Neural cell (in vitro differentiated cells): Measurements from ENCODE around the gene PIP4K2A. TPM values are rescaled to one million over a fixed set of nuclear protein-coding genes. Genes with fewer than 3 reads are reported as not detected.

ENCODE experiments used
- H2AFZ ChIP-seq: fragments of 200-600, 300-800 bp; sonication (generic), shearing (Covaris generic); 2 replicates; pipeline ENCODE4 v1.6.0; 2014; ENCODE audit warnings: low read depth, mild to moderate bottlenecking, antibody characterized with exemption, low read length, moderate library complexity
- H3F3A ChIP-seq: fragments of 200-600 bp; shearing (Covaris generic); 2 replicates; pipeline ENCODE4 v1.6.1; 2016; ENCODE audit warnings: mild to moderate bottlenecking, moderate library complexity, mixed read lengths, antibody characterized with exemption, low read length; ENCODE audit not compliant: insufficient read depth, poor library complexity, severe bottlenecking
- H3K27ac ChIP-seq: fragments of 200-600, 300-800 bp; sonication (generic), shearing (Covaris generic); 2 replicates; pipeline ENCODE4 v1.5.1; 2014; ENCODE audit warnings: mild to moderate bottlenecking, low read length, moderate library complexity
- H3K27me3 ChIP-seq: fragments of 300-800, 200-600 bp; sonication (generic), shearing (Covaris generic); 2 replicates; pipeline ENCODE4 v1.6.0; 2014; ENCODE audit warnings: mild to moderate bottlenecking, low read depth, low read length, moderate library complexity; ENCODE audit not compliant: insufficient read depth
- H3K36me3 ChIP-seq: fragments of 300-800, 200-600 bp; sonication (generic), shearing (Covaris generic); 2 replicates; pipeline ENCODE4 v1.5.1; 2014; ENCODE audit warnings: mild to moderate bottlenecking, antibody characterized with exemption, low read length, moderate library complexity; ENCODE audit not compliant: insufficient read depth
- H3K4me2 ChIP-seq: fragments of 300-800, 200-600 bp; sonication (generic), shearing (Covaris generic); 2 replicates; pipeline ENCODE4 v1.6.0; 2014; ENCODE audit warnings: mild to moderate bottlenecking, low read length
- H3K4me3 ChIP-seq: fragments of 300-800, 200-600 bp; sonication (generic), shearing (Covaris generic); 2 replicates; pipeline ENCODE4 v1.5.1; 2014; ENCODE audit warnings: mild to moderate bottlenecking, low read length, moderate library complexity
- H3K79me2 ChIP-seq: fragments of 200-600 bp; shearing (Covaris generic); replicated peaks from 2 replicates; pipeline ENCODE4 v1.6.0; 2014; ENCODE audit warnings: mild to moderate bottlenecking, low read length, moderate library complexity; ENCODE audit not compliant: insufficient read depth
- H3K9ac ChIP-seq: fragments of 300-800, 200-600 bp; sonication (generic), shearing (Covaris generic); 2 replicates; pipeline ENCODE4 v1.6.1; 2016; ENCODE audit warnings: mild to moderate bottlenecking, low read length, mixed read lengths
- H3K9me2 ChIP-seq: fragments of 200-600 bp; shearing (Covaris generic); 2 replicates; pipeline ENCODE4 v1.6.1; 2016; ENCODE audit warnings: mild to moderate bottlenecking, low read length, mixed read lengths; ENCODE audit not compliant: insufficient read depth
- H3K9me3 ChIP-seq: fragments of 200-600, 300-800 bp; sonication (generic), shearing (Covaris generic); 2 replicates; pipeline ENCODE4 v1.6.1; 2016; ENCODE audit warnings: mild to moderate bottlenecking, mixed run types, low read length, moderate library complexity, mixed read lengths
- H4K20me1 ChIP-seq: fragments of 200-600 bp; shearing (Covaris generic); 2 replicates; pipeline ENCODE4 v1.6.1; 2016; ENCODE audit warnings: mild to moderate bottlenecking, mixed run types; ENCODE audit not compliant: insufficient read depth
- CTCF ChIP-seq: fragments of 450-650 bp; IDR thresholded peaks from 2 replicates; pipeline ENCODE4 v1.5.1; 2014; ENCODE audit warnings: antibody characterized with exemption, mild to moderate bottlenecking, moderate library complexity; ENCODE audit not compliant: poor library complexity, severe bottlenecking
- EP300 ChIP-seq: fragments of 450-650 bp; conservative IDR thresholded peaks from 2 replicates; pipeline ENCODE4 v1.6.1; 2014; ENCODE audit warnings: antibody characterized with exemption, mild to moderate bottlenecking, moderate library complexity; ENCODE audit not compliant: poor library complexity, severe bottlenecking
- EZH2 ChIP-seq: fragments of 200-600, 300-800 bp; shearing (Covaris generic), sonication (generic); IDR thresholded peaks from 2 replicates; pipeline ENCODE4 v1.6.1; 2014; ENCODE audit warnings: antibody characterized with exemption, low read length, borderline replicate concordance, mild to moderate bottlenecking; ENCODE audit not compliant: insufficient read depth, poor library complexity, severe bottlenecking
- MXI1 ChIP-seq: fragments of 450-650 bp; conservative IDR thresholded peaks from 2 replicates; pipeline ENCODE4 v1.6.1; 2014; ENCODE audit warnings: antibody characterized with exemption, mild to moderate bottlenecking; ENCODE audit not compliant: poor library complexity, severe bottlenecking
- POLR2AphosphoS5 ChIP-seq: IDR thresholded peaks from 2 replicates; pipeline ENCODE4 v1.6.1; 2012
- RAD21 ChIP-seq: fragments of 450-650 bp; conservative IDR thresholded peaks from 2 replicates; pipeline ENCODE4 v1.6.1; 2014; ENCODE audit warnings: antibody characterized with exemption, mild to moderate bottlenecking, moderate library complexity
- REST ChIP-seq: IDR thresholded peaks from 2 replicates; pipeline ENCODE4 v1.6.1; 2012; ENCODE audit warnings: borderline replicate concordance
- SMC3 ChIP-seq: fragments of 450-650 bp; conservative IDR thresholded peaks from 2 replicates; pipeline ENCODE4 v1.6.1; 2014; ENCODE audit warnings: antibody characterized with exemption, mild to moderate bottlenecking, moderate library complexity; ENCODE audit not compliant: poor library complexity
- TAF1 ChIP-seq: IDR thresholded peaks from 2 replicates; pipeline ENCODE4 v1.6.1; 2012; ENCODE audit warnings: low read depth
- polyA plus RNA-seq: library from polyadenylated mRNA; depleted of rRNA; stranded (reverse); fragments of >200 nt; gene quantifications from 2 replicates; pipeline ENCODE4 v1.2.3, GENCODE V29; 2014

PIP4K2A gene
- polyA plus RNA-seq, 1 donor from 2014 or later, result 12.6 TPM

GRCh38 chr10:22666287-22667092 lies 47.9 kb downstream of the PIP4K2A start:
- no peak overlapping the region for H3K9ac ChIP-seq
- H3K4me3 ChIP-seq, result no peak overlapping the region
- TF ChIP-seq SMC3, result no peak
- no peak for TF ChIP-seq TAF1
- no peak for TF ChIP-seq CTCF
- no peak for TF ChIP-seq EZH2
- no peak for TF ChIP-seq MXI1
- no peak for TF ChIP-seq POLR2AphosphoS5
- no peak for TF ChIP-seq REST
- TF ChIP-seq RAD21, result no peak
- TF ChIP-seq EP300, result no peak
- no peaks in the 10 kb centered on the region for H3K27me3 ChIP-seq
- H3K79me2 ChIP-seq, result peaks cover 5% of the 10 kb centered on the region
- H3K9me2 ChIP-seq, result no peaks in the 10 kb centered on the region
- H3F3A ChIP-seq, result no peaks in the 10 kb centered on the region
- H3K9me3 ChIP-seq, result no peaks in the 10 kb centered on the region
- H3K36me3 ChIP-seq, result no peaks in the 10 kb centered on the region
- no peak overlapping the region for H3K27ac ChIP-seq
- H3K4me2 ChIP-seq, result no peak overlapping the region
- H2AFZ ChIP-seq, result no peak overlapping the region
- H4K20me1 ChIP-seq, result no peaks in the 10 kb centered on the region

- no peak overlapping the region for H3K9ac ChIP-seq
- no peaks in the 10 kb centered on the region for H3F3A ChIP-seq
- H3K9me3 ChIP-seq, result no peaks in the 10 kb centered on the region
- H4K20me1 ChIP-seq, result no peaks in the 10 kb centered on the region
- no peak overlapping the region for H3K4me2 ChIP-seq
- H3K36me3 ChIP-seq, result no peaks in the 10 kb centered on the region
- no peaks in the 10 kb centered on the region for H3K9me2 ChIP-seq
- H3K27me3 ChIP-seq, result no peaks in the 10 kb centered on the region
- peaks cover 5% of the 10 kb centered on the region for H3K79me2 ChIP-seq
- no peak overlapping the region for H3K27ac ChIP-seq
- no peak overlapping the region for H3K4me3 ChIP-seq
- TF ChIP-seq EZH2, result no peak
- no peak for TF ChIP-seq TAF1
- no peak for TF ChIP-seq CTCF
- TF ChIP-seq RAD21, result no peak
- no peak for TF ChIP-seq REST
- no peak for TF ChIP-seq POLR2AphosphoS5
- no peak for TF ChIP-seq SMC3
- no peak for TF ChIP-seq MXI1
- no peak for TF ChIP-seq EP300
- no peak overlapping the region for H2AFZ ChIP-seq
These were observed 49.0 kb downstream of the PIP4K2A start for GRCh38 chr10:22665329-22665728.
